GM12872 (cell line): Measurements from ENCODE around the gene RHBDF2.

Source experiments
- CTCF ChIP-seq: IDR thresholded peaks from 3 replicates; pipeline ENCODE4 v1.5.1; 2011; ENCODE audit warnings: low read depth, mild to moderate bottlenecking, low read length, moderate library complexity; ENCODE audit not compliant: insufficient read depth

The RHBDF2 gene

GRCh38 chr17:76473541-76473985 is 27.7 kb downstream of the RHBDF2 start:
- peak; percentile 58 for TF ChIP-seq CTCF

GRCh38 chr17:76472726-76473125 is 28.5 kb downstream of the RHBDF2 start:
- no peak for TF ChIP-seq CTCF

GRCh38 chr17:76472258-76472645 is 29.0 kb downstream of the RHBDF2 start:
- TF ChIP-seq CTCF = no peak

- no peak for TF ChIP-seq CTCF
These were observed 29.5 kb downstream of the RHBDF2 start for GRCh38 chr17:76471498-76472257.

DNA sequence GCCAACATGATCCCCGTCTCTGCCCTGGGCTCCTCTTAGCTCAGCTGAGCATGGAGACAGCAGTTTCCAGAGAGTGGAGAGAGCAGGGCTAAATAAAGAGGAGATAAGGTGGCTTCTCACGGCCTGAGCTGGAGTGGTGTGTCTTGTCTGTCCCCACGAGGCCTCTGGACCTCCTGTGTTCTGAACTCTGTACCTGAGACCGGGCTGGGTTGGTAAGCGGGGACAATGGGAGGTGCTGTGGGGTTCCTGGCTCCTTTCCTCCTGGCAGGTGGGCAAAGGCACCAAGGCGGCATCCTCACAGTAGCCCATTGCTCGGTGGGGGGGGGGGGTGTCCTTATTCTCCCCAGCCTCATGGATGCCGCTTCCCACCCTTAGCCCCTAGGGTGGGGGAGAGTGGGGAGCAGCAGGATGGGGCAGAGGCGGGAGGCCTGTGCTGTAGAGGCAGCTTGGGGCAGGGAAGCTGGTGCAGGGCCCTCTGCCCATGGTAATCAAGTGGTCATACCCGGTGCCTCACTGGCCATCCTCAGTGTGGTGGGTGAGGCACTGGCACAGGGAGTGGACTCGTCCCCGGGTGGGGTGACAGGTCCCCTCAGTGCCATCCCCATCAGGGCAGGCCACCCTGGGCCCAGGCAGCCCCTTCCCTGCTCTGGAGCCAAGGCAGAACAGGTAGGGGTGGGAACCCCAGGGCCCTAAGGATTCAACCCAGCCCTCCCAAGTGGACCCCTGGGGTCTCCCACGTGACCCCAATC is 31.1 kb downstream of the RHBDF2 start:
- no peak for TF ChIP-seq CTCF

- no peak for TF ChIP-seq CTCF
These were observed 31.9 kb downstream of the RHBDF2 start for GRCh38 chr17:76469076-76469990.

- no peak for TF ChIP-seq CTCF
These were observed 32.6 kb downstream of the RHBDF2 start for GRCh38 chr17:76468634-76469010.
